Hematopoietic multipotent progenitor cell (in vitro differentiated cells): ENCODE measurements around the gene MORC4. TPM values are rescaled to one million over a fixed set of nuclear protein-coding genes. Genes with fewer than 3 reads are reported as not detected.
"Not testable (repeated sequence)": the region's sequence is repeated elsewhere in the genome, so short reads cannot be mapped to it uniquely, and the experiment has no call there.

Source experiments
- DNase-seq, 3 donors: peaks; one replicate each; pipeline ENCODE4 v3.0.0-alpha.2; 2011 to 2015; ENCODE audit warnings: low read depth in 2 of 3, low spot score in 2 of 3
- total RNA-seq: library from RNA; depleted of rRNA; stranded (reverse); fragments of >200 nt; gene quantifications from one replicate; pipeline ENCODE4 v1.2.3, GENCODE V29; 2012

Gene MORC4
- total RNA-seq, result 0.54 TPM

GRCh38 chrX:107000013-107000515 lies at the start of gene MORC4:
TSS of gene MORC4 (minus strand) at chrX:107000212. CDS start at chrX:106999969, 243 bp downstream.
- peak; percentile 9 to 44 (median 39) for DNase-seq

- DNase-seq, result no peak
These were observed 47.6 kb upstream of the MORC4 start for GRCh38 chrX:107047622-107048021.

GRCh38 chrX:107029752-107030151 lies 29.7 kb upstream of the MORC4 start:
- DNase-seq, result no peak

- DNase-seq, result peak in 1 of 3 donors; percentile 45
These were observed 25.5 kb upstream of the MORC4 start for GRCh38 chrX:107025545-107025944.

GRCh38 chrX:107014936-107015335 lies 14.9 kb upstream of the MORC4 start:
- no peak for DNase-seq

- no peak for DNase-seq
These were observed 8.0 kb upstream of the MORC4 start for GRCh38 chrX:107008034-107008433.

GRCh38 chrX:106999002-106999975 lies 723 bp downstream of the MORC4 start:
- peak in 2 of 3 donors; percentile 17 to 27 for DNase-seq

GRCh38 chrX:106997611-106998010 lies 2.4 kb downstream of the MORC4 start:
- DNase-seq, result no peak

- no peak for DNase-seq
These were observed 4.3 kb downstream of the MORC4 start for GRCh38 chrX:106995678-106996077.

GRCh38 chrX:106987488-106987887 lies 12.5 kb downstream of the MORC4 start:
- DNase-seq, result peak in 1 of 3 donors; percentile 29

- no peak for DNase-seq
These were observed 18.9 kb downstream of the MORC4 start for GRCh38 chrX:106980952-106981626.

- no peak for DNase-seq
These were observed 23.6 kb downstream of the MORC4 start for GRCh38 chrX:106976416-106976815.

- no peak for DNase-seq
These were observed 26.4 kb downstream of the MORC4 start for GRCh38 chrX:106973433-106974149.

- DNase-seq, result no peak
These were observed 27.1 kb downstream of the MORC4 start for GRCh38 chrX:106972896-106973295.

GRCh38 chrX:106966547-106966946 lies 33.5 kb downstream of the MORC4 start:
- not testable (repeated sequence) for DNase-seq

GRCh38 chrX:106964290-106964689 lies 35.7 kb downstream of the MORC4 start:
- DNase-seq, result no peak

GRCh38 chrX:106963111-106963510 lies 36.9 kb downstream of the MORC4 start:
- no peak for DNase-seq

GRCh38 chrX:106959901-106960300 lies 40.1 kb downstream of the MORC4 start:
- peak in 1 of 3 donors; percentile 1 for DNase-seq

GRCh38 chrX:106957856-106958255 lies 42.2 kb downstream of the MORC4 start:
- no peak for DNase-seq

GRCh38 chrX:106955004-106955772 lies 44.8 kb downstream of the MORC4 start:
- no peak for DNase-seq
